GM18498 (cell line): ENCODE measurements around the gene DDIT4.
A peak's percentile ranks its signal among the peaks of the same experiment; 100 is the strongest.
"Not testable (repeated sequence)": the region's sequence is repeated elsewhere in the genome, so short reads cannot be mapped to it uniquely, and the experiment has no call there.

Experiments
- ATAC-seq: cut with Tn5 transposase; IDR thresholded peaks from one replicate; pipeline ENCODE4 v1.9.1; 2021; ENCODE audit warnings: mild to moderate bottlenecking, moderate library complexity; ENCODE audit not compliant: unreplicated experiment

DDIT4 gene

DNA sequence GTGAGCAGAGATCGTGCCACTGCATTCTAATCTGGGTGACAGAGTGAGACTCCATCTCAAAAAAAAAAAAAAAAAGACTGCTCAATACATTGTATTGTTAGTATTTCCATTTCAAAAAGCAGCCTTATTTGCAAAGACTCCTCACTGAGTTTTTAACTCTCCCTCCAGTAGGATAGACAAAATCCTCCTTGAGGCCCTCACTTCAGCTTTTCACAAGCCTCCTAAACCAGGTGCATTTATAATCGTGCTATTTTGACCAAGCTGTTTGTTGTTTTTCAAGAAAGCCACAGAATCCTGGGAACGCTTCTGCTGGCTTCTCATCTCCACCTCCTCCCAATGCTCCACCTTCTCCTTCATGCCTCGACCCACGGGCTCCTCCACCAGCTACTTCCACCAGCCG lies 6.3 kb upstream of the DDIT4 start:
- ATAC-seq = no peak

DNA sequence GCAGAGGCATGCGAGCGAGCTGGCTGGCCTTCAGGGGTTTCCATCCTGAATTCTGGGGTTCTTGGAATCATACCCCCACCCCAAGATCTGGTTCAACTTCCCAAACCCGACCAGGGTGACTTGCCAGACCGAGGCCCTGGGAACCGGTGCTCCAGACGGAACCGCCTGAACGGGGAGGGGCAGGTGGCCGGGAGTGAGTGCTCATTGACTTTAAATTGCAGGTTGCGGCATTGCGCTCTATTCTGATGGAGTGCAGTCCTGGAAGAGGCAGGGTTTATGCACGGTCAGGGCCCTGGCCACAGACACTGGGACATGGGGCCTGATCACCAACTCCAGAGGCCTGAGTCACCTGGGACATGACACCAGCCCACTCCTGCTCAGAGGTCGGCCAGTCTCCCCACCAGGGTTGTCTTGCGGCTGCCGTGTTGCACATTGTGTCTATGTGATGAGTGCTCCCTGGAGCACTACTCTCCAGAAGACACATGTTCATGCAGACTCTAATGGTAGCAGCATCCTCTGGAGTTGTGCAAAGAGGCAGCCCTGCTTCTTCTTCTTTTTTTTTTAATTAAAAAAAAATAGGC lies 5.8 kb upstream of the DDIT4 start:
- no peak for ATAC-seq

DNA sequence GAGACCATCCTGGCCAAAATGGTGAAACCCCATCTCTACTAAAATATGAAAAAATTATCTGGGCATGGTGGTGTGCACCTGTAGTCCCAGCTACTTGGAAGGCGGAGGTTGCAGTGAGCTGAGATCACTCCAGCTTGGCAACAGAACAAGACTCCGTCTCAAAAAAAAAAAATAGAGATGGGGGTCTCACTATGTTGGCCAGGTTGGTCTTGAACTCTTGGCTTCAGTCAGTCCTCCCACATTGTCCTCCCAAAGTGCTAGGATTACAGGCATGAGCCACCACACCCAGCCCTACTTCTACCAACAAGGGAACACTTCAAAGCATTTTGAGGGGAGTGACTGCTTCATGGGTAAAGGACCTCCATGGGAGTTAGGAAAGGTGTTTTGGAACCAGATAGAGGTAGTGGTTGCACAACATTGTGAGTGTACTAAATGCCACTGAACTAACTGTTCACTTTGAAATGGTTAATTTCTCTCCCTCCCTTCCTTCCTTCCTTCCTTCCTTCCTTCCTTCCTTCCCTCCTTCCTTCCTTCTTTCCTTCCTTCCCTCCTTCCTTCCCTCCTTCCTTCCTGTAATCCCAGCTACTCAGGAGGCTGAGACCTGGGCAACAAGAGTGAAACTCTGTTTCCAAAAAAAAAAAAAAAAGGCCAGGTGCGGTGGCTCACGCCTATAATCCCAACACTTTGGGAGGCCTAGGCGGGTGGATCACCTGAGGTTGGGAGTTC lies 5.1 kb upstream of the DDIT4 start:
- not testable (repeated sequence) for ATAC-seq

DNA sequence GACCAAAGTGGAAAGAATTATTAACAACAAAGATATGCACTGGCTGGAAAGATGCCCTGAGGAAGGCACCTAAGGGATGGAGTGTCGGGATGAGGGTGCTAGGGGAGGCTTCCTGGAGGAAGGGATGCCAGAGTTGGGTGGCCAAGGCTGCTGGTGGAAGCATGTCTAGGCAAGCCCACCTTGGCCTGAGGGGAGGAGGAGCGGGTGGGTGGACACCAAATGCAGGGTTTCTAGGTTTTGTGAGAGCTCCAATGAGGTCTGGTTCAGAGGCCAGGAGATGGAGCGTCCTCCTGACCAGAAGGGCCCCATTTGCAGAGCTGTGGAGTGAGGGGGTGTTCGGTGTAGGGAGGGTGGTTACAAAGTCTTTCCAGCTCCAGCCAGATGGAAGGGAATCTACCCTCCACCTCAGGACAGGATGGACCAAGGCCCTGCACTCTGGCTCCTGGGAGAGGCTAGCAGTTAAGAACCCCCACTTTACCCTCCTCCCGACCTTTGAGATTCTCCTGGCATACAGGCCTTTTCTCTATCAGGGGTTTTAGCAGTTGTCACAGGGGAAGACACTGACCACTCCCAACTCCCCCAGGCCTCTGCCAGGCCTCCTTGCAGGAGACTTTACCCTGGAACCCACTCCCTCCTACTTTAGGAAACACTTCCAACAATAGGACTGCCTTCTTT lies 3.0 kb upstream of the DDIT4 start:
- ATAC-seq = no peak

- peak; percentile 27 for ATAC-seq
These were observed 875 bp upstream of the DDIT4 start for GRCh38 chr10:72272689-72273409.

DNA sequence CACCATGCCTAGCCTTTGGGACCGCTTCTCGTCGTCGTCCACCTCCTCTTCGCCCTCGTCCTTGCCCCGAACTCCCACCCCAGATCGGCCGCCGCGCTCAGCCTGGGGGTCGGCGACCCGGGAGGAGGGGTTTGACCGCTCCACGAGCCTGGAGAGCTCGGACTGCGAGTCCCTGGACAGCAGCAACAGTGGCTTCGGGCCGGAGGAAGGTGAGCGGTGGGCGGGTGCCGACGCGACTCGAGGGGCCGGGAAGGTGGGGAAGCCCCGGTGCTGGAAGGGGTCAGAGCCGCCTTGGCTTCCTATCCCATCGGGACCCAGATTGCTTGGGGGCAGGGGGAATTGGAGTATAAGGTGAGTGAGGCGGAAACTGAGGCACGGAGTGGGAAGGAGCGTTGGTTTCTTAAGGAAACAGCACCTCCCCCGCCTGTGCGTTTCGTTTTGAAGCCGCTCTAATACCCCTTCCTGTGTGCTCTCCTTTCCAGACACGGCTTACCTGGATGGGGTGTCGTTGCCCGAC lies 547 bp downstream of the DDIT4 start:
- peak; percentile 15 for ATAC-seq

GRCh38 chr10:72274730-72275350 lies 1.1 kb downstream of the DDIT4 start:
- ATAC-seq = no peak

DNA sequence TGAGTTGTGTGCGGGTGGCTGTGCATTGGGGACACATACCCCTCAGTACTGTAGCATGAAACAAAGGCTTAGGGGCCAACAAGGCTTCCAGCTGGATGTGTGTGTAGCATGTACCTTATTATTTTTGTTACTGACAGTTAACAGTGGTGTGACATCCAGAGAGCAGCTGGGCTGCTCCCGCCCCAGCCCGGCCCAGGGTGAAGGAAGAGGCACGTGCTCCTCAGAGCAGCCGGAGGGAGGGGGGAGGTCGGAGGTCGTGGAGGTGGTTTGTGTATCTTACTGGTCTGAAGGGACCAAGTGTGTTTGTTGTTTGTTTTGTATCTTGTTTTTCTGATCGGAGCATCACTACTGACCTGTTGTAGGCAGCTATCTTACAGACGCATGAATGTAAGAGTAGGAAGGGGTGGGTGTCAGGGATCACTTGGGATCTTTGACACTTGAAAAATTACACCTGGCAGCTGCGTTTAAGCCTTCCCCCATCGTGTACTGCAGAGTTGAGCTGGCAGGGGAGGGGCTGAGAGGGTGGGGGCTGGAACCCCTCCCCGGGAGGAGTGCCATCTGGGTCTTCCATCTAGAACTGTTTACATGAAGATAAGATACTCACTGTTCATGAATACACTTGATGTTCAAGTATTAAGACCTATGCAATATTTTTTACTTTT lies 1.8 kb downstream of the DDIT4 start:
- no peak for ATAC-seq

DNA sequence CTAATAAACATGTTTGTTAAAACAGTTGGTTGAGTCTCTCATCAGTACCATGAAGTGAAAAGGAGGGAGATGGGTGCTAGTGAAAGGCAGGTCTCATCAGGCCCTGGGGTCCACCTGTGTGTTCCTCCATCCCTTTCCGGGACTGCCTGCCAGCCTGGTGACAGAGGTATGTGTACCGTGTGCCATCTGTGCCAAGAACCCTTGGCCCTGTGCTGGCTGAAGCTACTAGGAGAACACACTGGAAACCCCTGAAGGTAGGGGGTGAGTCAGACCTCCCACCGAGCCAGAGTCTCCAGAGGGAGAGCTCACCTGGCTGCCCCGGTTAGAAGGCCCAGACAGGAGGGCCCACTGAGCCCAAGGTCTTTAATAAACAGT lies 2.3 kb downstream of the DDIT4 start:
- ATAC-seq = no peak

DNA sequence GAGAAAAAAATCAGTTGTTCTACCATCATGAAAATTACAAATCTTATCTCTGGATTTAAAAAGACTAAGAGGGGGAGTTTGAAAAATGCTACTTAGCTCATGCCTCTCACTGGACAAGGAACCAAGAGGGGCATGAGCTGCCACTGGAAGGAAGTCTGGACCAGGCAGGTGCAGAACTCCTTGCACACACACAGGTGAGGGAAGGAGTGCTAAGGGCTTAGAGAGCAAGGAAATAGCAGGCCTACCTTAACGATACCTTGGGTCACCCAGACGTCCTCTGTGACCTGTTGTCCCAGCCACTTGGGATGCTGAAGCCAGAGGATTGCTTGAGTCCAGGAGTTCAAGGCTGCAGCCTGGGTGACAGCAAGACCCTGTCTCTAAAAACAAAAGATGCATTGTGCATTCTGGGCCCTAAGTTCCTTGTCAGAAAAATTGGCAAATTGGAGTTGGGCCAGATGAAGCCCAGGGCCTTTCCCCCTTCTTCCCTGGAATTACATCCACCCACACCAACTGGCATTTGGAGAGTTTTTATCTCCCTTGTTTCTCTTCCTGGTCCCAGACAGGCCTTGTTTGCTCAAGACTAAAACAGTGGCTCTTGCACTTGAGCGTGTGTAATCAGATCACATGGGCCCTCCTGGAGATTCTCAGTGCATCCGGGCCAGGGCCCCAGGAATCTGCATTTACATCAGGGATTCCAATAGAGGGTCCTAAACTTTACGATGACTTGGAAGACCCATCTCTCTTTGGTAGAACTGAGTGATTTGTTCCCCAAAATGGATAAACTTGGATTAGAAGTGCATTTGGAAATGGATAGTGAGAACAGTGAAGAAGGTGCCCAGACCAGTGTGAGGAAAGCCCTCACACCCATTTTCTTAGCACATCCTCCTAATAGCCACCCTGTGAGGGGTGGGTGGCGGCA lies 3.0 kb downstream of the DDIT4 start:
- ATAC-seq = no peak

GRCh38 chr10:72277340-72277995 lies 3.7 kb downstream of the DDIT4 start:
- ATAC-seq = no peak

DNA sequence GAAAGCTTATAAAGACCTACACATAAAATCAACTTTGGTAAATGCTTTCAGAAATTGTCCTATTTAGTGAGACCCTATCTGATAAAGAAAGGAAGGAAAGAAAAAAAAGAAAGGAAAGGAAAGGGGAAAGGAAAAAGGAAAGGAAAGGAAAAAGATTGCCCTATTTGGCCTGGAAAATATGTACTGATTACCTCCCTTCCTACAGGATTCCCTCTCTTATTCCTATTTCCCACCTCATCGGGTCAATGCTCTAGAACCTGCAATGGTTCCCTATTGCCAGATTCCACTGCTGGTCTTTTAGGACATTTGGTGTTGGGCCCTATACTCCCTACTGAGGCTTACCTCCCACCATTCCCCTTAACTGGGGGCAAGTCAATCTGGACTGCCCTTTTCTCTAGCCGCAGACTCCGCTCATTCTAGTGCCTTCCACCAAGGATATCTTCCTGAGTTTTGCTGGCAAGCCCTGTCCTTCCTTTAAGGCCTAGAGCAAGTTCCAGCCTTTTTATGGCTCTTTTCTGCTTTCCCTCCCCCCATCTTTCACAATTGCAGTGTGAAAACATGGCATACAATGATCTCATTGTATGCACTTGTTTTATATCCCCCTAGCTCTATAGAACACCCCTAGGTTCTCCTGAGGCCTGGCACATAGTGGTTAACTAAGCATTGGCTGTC lies 4.4 kb downstream of the DDIT4 start:
- no peak for ATAC-seq

GRCh38 chr10:72278668-72279393 lies 5.1 kb downstream of the DDIT4 start:
- no peak for ATAC-seq

- not testable (repeated sequence) for ATAC-seq
These were observed 5.9 kb downstream of the DDIT4 start for GRCh38 chr10:72279587-72279986.

DNA sequence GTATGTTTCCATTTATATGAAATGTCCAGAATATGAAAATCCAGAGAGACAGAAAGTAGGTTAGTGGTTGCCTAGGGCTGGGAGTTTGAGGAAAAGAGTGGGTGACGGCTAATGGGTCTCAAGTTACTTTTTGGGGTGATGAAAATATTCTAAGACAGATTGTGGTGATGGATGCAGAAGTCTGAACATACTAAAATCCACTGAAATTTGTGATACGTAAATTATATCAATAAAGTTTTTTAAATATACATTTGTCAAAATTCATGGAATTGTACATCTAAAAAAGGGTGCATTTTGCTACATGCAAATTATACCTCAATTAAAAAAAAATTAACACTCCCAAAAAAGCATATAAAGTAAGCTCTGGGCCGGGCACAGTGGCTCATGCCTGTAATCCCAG lies 9.4 kb downstream of the DDIT4 start:
- ATAC-seq = no peak

DNA sequence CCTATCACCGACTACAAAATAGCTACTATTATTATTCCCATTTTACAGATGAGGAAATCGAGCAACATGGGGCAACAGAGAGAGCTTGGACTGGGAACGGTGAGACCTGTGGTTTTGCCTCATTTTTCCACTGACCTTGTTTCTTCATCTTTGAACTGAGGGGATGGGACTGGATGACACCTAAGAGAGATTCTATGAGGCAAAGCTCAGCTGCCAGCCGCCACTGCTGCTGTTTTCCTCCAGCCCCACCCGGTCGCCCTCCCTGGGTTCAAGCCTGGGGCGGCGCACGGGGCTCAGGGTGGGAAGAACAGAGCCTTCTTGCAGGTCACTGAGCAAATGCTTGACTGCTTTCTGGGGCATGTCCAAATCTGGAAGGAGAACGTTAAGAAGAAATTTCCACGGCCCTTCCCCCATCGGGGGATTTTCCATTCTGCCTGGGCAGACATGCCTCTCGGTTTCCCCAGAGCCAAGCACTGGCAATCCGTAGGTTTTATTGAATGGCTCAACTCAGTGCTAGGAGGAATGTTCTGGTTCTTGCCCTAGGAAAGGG lies 12.3 kb downstream of the DDIT4 start:
- no peak for ATAC-seq

- no peak for ATAC-seq
These were observed 17.4 kb downstream of the DDIT4 start for GRCh38 chr10:72291019-72291532.
